ENCODE data around the gene FLNC.

- TF ChIP-seq POLR2A (IDR thresholded peaks at IDR 0.05; ENCODE audit: low read length) (no peak), GATA1 (IDR thresholded peaks at IDR 0.05; ENCODE audit: low read depth, low read length) (no peak)
These were observed 8.9 kb downstream of the FLNC start for GRCh38 chr7:128838981-128839731.

All from erythroblast (primary cell).